Pancreas (tissue), 10 donors: ENCODE results near the gene ABTB2. TPM values are rescaled to one million over a fixed set of nuclear protein-coding genes. Genes with fewer than 3 reads are reported as not detected.
A peak's percentile ranks its signal among the peaks of the same experiment; 100 is the strongest.

Experiments
- ATAC-seq, 4 donors: fragments of 200-7000 bp; cut with Tn5 transposase; one replicate each; pipeline versions ENCODE4 v1.8.0 to v1.9.1; 2020; ENCODE audit warnings: mild to moderate bottlenecking in 4 of 4, moderate library complexity in 4 of 4
- DNase-seq, 6 donors: peaks; one replicate each; pipeline ENCODE4 v3.0.0-alpha.2; 2020
- FAIRE-seq: peaks from 2 replicates; lab custom pipeline; 2012; peaks lifted over from hg19 to GRCh38; lab: Jason Lieb, UNC
- H3K27ac ChIP-seq, 4 donors: fragments of 200-600 bp; sonication (generic); 1 replicate in 3 of 4; 2 replicates in 1 of 4; pipeline versions ENCODE4 v1.5.0 to v1.8.0; 2020
- H3K27me3 ChIP-seq, 4 donors: fragments of 200-600 bp; one replicate each; pipeline ENCODE4 v1.8.0; 2021
- H3K36me3 ChIP-seq, 3 donors: fragments of 200-600 bp; sonication (generic) in 1 of 3; one replicate each; pipeline versions ENCODE4 v1.5.0 to v1.8.0; 2020 to 2021
- H3K4me1 ChIP-seq, 3 donors: fragments of 200-600 bp; one replicate each; pipeline ENCODE4 v1.8.0; 2021
- H3K4me3 ChIP-seq, 4 donors: fragments of 200-600 bp; sonication (generic) in 2 of 4; one replicate each; pipeline versions ENCODE4 v1.5.0 to v1.8.0; 2020 to 2021
- H3K9me3 ChIP-seq, 4 donors: fragments of 200-600 bp; one replicate each; pipeline ENCODE4 v1.8.0; 2021
- WGBS, 2 donors: extraction: QIAGEN DNeasy Blood & Tissue Kit; methylation state at CpG; one replicate each; pipeline ENCODE4 v1.1.7; 2013; 5-methylcytosine and 5-hydroxymethylcytosine counted together
- intact Hi-C, 3 donors: fragments of 100-400 bp; cut with DNase I; formaldehyde crosslinking; loops; one replicate each; pipeline versions ENCODE4 v1.11.1 to v1.14.2; 2022
- polyA plus RNA-seq, 2 donors: library from polyadenylated mRNA; stranded (reverse); fragments of 200-250 nt; gene quantifications; one replicate each; pipeline ENCODE4 v1.2.3, GENCODE V29; 2013
- total RNA-seq, 6 donors: library from RNA; stranded (reverse); fragmentation: NEBNext Ultra II Directional in 4 of 6; extraction: Animal tissue kit (Norgen Biotek cat#: 25700) in 4 of 6; gene quantifications; one replicate each; pipeline versions ENCODE4 v1.2.1 to v1.2.4, GENCODE V29; 2021 to 2023
- TF ChIP-seq, protein P1 (sequence below), 4 donors: fragments of 200-600 bp; sonication (generic) in 3 of 4; IDR thresholded peaks; one replicate each; pipeline versions ENCODE4 v1.5.0 to v1.8.0; 2021; ENCODE audit warnings: antibody characterized with exemption in 4 of 4
- donor health status: healthy with polysubstance abuse.
- donor health status: DM: no; HTN: no; CAD: no; lungs with moderate emphysema.
- donor health status: DM: no; HTN: no; CAD: no.
- donor health status: control.
- donor health status: control.
- donor health status: Bipolar disorder and iron deficiency.
- donor health status: DM: yes; HTN: yes; CAD: no.
- donor health status: DM: no; HTN: no; CAD: no.
- donor health status: DM: no; HTN: no; CAD: no.
- donor health status: DM: yes; HTN: yes; CAD: no.

ABTB2 gene
- total and polyA plus RNA-seq, 8 donors: 0.63 to 4.4 (median 1.9) TPM

DNA sequence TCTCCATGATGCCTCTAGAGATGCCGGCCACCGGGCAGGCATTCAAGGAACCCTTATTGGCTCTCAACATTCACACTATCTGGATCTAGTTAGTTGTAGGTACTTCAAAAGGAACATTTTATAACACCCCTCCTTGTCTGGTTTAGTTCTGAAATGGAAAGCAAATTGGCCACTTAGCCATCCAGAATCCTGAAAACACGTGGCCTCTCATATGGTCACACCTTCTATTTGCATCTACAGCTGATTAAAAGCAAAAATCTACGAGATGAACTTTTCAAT is 29.2 kb downstream of the ABTB2 start:
- no peak overlapping the region for H3K27ac ChIP-seq
- ATAC-seq (no peak), FAIRE-seq (no peak), DNase-seq (no peak)
- no peaks in the 10 kb centered on the region for H3K27me3 ChIP-seq
- intact Hi-C loops: no loop called here
- no peaks in the 10 kb centered on the region for H3K9me3 ChIP-seq
- peaks cover 4 to 13% (median 10%) of the 10 kb centered on the region in 3 donors for H3K4me1 ChIP-seq
- WGBS, 2 donors: 84 to 87% methylated on average over 4 of the region's 4 CpGs
- TF ChIP-seq, protein P1, sequence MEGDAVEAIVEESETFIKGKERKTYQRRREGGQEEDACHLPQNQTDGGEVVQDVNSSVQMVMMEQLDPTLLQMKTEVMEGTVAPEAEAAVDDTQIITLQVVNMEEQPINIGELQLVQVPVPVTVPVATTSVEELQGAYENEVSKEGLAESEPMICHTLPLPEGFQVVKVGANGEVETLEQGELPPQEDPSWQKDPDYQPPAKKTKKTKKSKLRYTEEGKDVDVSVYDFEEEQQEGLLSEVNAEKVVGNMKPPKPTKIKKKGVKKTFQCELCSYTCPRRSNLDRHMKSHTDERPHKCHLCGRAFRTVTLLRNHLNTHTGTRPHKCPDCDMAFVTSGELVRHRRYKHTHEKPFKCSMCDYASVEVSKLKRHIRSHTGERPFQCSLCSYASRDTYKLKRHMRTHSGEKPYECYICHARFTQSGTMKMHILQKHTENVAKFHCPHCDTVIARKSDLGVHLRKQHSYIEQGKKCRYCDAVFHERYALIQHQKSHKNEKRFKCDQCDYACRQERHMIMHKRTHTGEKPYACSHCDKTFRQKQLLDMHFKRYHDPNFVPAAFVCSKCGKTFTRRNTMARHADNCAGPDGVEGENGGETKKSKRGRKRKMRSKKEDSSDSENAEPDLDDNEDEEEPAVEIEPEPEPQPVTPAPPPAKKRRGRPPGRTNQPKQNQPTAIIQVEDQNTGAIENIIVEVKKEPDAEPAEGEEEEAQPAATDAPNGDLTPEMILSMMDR (IDR thresholded peaks at IDR 0.05): no peak
- H3K4me3 ChIP-seq: no peak overlapping the region
- H3K36me3 ChIP-seq: no peaks in the 10 kb centered on the region

DNA sequence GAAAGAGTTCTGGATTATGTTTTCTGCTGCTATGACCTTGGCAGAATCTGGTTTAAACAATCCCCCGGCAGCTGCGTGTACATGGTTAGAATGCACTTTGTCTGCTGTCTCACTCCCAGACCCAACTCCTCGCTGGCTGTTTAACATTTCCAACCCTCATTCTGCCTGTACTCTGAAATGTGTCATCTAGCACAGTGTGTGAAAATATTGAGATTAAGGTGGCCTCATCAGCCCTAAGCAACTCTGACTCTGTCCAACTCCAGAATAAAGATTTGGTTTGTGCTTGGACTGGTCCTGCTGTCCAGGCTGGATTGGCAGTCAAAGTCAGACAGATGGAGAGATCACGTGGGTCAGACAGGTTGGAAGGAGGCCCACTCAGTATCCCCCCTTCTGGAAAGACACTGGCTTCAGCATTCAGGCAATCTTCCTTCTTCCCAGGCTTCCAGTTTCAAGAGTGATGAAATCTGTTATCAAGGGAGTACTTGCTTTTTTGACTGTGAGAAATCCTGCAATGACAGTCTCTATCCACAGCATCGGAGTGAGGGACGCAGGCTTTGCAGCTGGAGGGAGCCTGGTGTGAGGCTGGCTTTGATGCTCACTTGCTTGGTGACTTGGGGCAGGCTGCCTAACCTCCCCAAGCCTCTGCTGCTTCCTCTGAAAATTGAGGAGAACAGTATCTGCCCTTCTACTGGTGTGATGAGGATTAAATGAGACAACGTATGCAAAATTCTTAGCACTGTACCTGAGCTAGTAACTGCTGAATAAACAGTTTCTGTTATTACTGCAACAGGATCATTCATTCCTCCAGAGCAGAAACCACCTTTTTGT is 29.8 kb downstream of the ABTB2 start:
- ATAC-seq (peak; percentile 21 to 59 (median 40)), FAIRE-seq (no peak), DNase-seq (no peak)
- Histone ChIP-seq H3K4me1 (peaks cover 4 to 13% (median 10%) of the 10 kb centered on the region in 3 donors), H3K36me3 (no peaks in the 10 kb centered on the region), H3K9me3 (no peaks in the 10 kb centered on the region), H3K4me3 (no peak overlapping the region), H3K27ac (no peak overlapping the region), H3K27me3 (no peaks in the 10 kb centered on the region)
- intact Hi-C loops: no loop called here
- WGBS, 2 donors: 45 to 51% methylated on average over 7 of the region's 7 CpGs
- TF ChIP-seq, protein P1 (IDR thresholded peaks at IDR 0.05): no peak

- no peaks in the 10 kb centered on the region for H3K27me3 ChIP-seq
- 79 to 87% methylated on average over 3 of the region's 3 CpGs for WGBS, 2 donors
- FAIRE-seq (no peak), ATAC-seq (no peak), DNase-seq (no peak)
- no peaks in the 10 kb centered on the region for H3K9me3 ChIP-seq
- TF ChIP-seq, protein P1 (IDR thresholded peaks at IDR 0.05): no peak
- H3K27ac ChIP-seq: no peak overlapping the region
- H3K36me3 ChIP-seq: no peaks in the 10 kb centered on the region
- intact Hi-C loops: no loop called here
- no peak overlapping the region for H3K4me3 ChIP-seq
- H3K4me1 ChIP-seq: no peaks in the 10 kb centered on the region
These were observed 33.3 kb downstream of the ABTB2 start for GRCh38 chr11:34324466-34324865.

- Histone ChIP-seq H3K4me3 (no peak overlapping the region), H3K4me1 (no peaks in the 10 kb centered on the region), H3K9me3 (no peaks in the 10 kb centered on the region), H3K27ac (no peak overlapping the region), H3K27me3 (no peaks in the 10 kb centered on the region), H3K36me3 (no peaks in the 10 kb centered on the region)
- intact Hi-C loops: no loop called here
- 88 to 89% methylated on average over 2 of the region's 2 CpGs for WGBS, 2 donors
- DNase-seq: no peak
- TF ChIP-seq, protein P1 (IDR thresholded peaks at IDR 0.05): no peak
- no peak for FAIRE-seq
- no peak for ATAC-seq
These were observed 34.2 kb downstream of the ABTB2 start for GRCh38 chr11:34323601-34324000.
